Erythroblast (primary cell): ENCODE measurements around the gene HOXC13.

Experiments
- GATA1 ChIP-seq: IDR thresholded peaks from 2 replicates; pipeline ENCODE4 v1.6.1; 2011; ENCODE audit warnings: low read depth, mild to moderate bottlenecking, control low read depth, low read length, moderate library complexity
- POLR2A ChIP-seq: IDR thresholded peaks from 2 replicates; pipeline ENCODE4 v1.6.1; 2011; ENCODE audit warnings: mild to moderate bottlenecking, low read length

- TF ChIP-seq POLR2A (no peak), GATA1 (no peak)
These were observed 46.5 kb downstream of the HOXC13 start, which contains the start of gene HOXC10 for GRCh38 chr12:53984901-53985691.
